Measurements from ENCODE around the gene FLYWCH1. TPM values are rescaled to one million over a fixed set of nuclear protein-coding genes. Genes with fewer than 3 reads are reported as not detected.
"Not testable (repeated sequence)": the region's sequence is repeated elsewhere in the genome, so short reads cannot be mapped to it uniquely, and the experiment has no call there.

The FLYWCH1 gene
- total RNA-seq, 1 experiment from 2014 or later, result 12.5 TPM

DNA sequence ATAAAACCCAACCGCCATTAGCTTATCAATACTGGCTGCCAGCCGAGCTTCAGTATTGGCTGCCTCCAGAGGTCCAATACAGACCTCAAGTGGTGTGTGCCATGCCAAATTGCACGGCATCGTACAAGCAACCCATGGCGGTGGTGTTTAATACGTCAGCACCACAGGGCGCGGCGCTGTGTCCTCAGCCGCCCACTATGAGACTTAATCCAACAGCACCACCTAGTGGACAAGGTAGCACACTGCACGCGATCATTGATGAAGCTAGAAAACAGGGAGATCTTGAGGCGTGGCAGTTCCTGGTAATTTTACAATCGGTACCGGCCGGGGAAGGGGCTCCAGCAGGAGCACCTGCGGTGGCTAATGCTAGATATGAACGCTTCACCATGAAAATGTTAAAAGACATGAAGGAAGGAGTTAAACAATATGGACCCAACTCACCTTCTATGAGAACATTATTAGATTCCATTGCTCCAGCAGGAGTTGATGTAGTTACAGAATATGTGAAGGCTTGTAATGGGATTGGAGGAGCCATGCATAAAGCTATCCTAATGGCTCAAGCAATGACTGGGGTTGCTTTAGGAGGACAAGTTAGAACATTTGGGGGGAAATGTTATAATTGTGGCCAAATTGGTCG lies 15.4 kb downstream of the FLYWCH1 start:
- Histone ChIP-seq H4K5ac (ENCODE audit: insufficient read length, low read depth, low read length) (no peak overlapping the region), H3K14ac (ENCODE audit: insufficient read depth, low read length) (no peak overlapping the region), H3K27me3 (ENCODE audit: insufficient read depth, low read length) (no peaks in the 10 kb centered on the region), H3K23me2 (ENCODE audit: insufficient read length, low read depth, low read length, poor library complexity, severe bottlenecking) (peaks cover 5% of the 10 kb centered on the region), H4K20me1 (ENCODE audit: control insufficient read depth, insufficient read depth, insufficient read length) (no peaks in the 10 kb centered on the region), H3K4me2 (ENCODE audit: insufficient read depth, insufficient read length, low read length) (no peak overlapping the region), H3K9me3 (ENCODE audit: control insufficient read depth, low read depth, low read length) (no peaks in the 10 kb centered on the region), H3K27ac (ENCODE audit: insufficient read length, low read depth, low read length) (no peak overlapping the region), H2AK5ac (ENCODE audit: insufficient read length, low read length) (no peak overlapping the region), H3K18ac (ENCODE audit: insufficient read length, low read depth, low read length) (no peak overlapping the region), H3K9ac (ENCODE audit: extremely low read depth, insufficient read length, low read length) (no peak overlapping the region), H2BK20ac (ENCODE audit: low read depth, low read length, poor library complexity, severe bottlenecking) (no peak overlapping the region), H3K23ac (ENCODE audit: insufficient read length, low read depth, low read length) (no peak overlapping the region), H2AFZ (ENCODE audit: low read length) (no peak overlapping the region), H2BK5ac (ENCODE audit: insufficient read length, low read length) (no peak overlapping the region), H3K79me2 (ENCODE audit: insufficient read depth, low read length) (no peaks in the 10 kb centered on the region), H3K56ac (ENCODE audit: insufficient read length, low read depth, low read length) (no peak overlapping the region), H3K79me1 (ENCODE audit: insufficient read depth, low read depth, low read length, poor library complexity, severe bottlenecking) (no peaks in the 10 kb centered on the region), H3K4ac (ENCODE audit: low read depth, low read length) (no peak overlapping the region), H2BK120ac (ENCODE audit: low read depth, low read length, poor library complexity, severe bottlenecking) (no peak overlapping the region), H4K91ac (ENCODE audit: insufficient read length, low read depth, low read length) (no peak overlapping the region), H2BK12ac (ENCODE audit: insufficient read length, low read depth, low read length) (no peak overlapping the region), H4K8ac (replicated peaks; ENCODE audit: insufficient read length, low read depth, low read length) (no peak overlapping the region), H2BK15ac (ENCODE audit: low read depth, low read length) (no peak overlapping the region), H3K4me1 (ENCODE audit: insufficient read depth, low read length) (no peaks in the 10 kb centered on the region), H3T11ph (ENCODE audit: low read length) (no peak overlapping the region)
- TF ChIP-seq, protein P1, sequence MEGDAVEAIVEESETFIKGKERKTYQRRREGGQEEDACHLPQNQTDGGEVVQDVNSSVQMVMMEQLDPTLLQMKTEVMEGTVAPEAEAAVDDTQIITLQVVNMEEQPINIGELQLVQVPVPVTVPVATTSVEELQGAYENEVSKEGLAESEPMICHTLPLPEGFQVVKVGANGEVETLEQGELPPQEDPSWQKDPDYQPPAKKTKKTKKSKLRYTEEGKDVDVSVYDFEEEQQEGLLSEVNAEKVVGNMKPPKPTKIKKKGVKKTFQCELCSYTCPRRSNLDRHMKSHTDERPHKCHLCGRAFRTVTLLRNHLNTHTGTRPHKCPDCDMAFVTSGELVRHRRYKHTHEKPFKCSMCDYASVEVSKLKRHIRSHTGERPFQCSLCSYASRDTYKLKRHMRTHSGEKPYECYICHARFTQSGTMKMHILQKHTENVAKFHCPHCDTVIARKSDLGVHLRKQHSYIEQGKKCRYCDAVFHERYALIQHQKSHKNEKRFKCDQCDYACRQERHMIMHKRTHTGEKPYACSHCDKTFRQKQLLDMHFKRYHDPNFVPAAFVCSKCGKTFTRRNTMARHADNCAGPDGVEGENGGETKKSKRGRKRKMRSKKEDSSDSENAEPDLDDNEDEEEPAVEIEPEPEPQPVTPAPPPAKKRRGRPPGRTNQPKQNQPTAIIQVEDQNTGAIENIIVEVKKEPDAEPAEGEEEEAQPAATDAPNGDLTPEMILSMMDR (conservative IDR thresholded peaks at IDR 0.05), result peak; percentile 98
- peak; percentile 87 for DNase-seq
- no CpG with 5 or more reads among the region's 19 CpGs for WGBS (ENCODE audit: extremely low coverage, insufficient read length, low lambda C conversion rate)
- H3K4me1 Mint-ChIP-seq, result peaks cover 28 to 30% of the 10 kb centered on the region in 2 experiments
- H3K9me3 Mint-ChIP-seq, result peaks cover 10 to 11% of the 10 kb centered on the region in 2 experiments
- H3K4me3 Mint-ChIP-seq, result peak overlapping the region in 1 of 2 experiments; percentile 3; a peak in 1 of 5 replicates
- peaks cover 6% of the 10 kb centered on the region for H3K27me3 Mint-ChIP-seq (ENCODE audit: low read depth)
- H3K36me3 Mint-ChIP-seq (ENCODE audit: insufficient read depth in 1 of 3, low read depth in 3 of 3), result peaks cover 10 to 16% (median 12%) of the 10 kb centered on the region in 3 experiments
- peak overlapping the region in 1 of 3 experiments; percentile 37; a peak in 1 of 7 replicates for H3K27ac Mint-ChIP-seq

DNA sequence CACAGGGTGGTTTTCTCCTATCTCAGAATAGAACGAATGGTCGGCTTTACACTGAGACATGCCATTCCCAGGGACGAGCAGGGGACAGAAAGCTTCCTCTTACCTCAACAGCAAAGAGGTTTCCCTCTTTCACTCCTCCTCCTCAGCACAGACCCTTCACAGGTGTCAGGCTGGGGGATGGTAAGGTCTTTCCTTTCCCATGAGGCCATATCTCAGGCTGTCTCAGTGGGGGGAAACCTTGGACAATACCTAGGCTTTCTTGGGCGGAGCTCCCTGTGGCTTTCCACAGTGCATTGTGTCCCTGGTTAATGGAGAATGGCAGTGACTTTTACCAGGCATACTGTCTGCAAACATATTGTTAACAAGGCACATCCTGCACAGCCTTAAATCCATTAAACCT lies 16.4 kb downstream of the FLYWCH1 start:
- H2AK5ac ChIP-seq (ENCODE audit: insufficient read length, low read length); H3K23ac ChIP-seq (ENCODE audit: insufficient read length, low read depth, low read length); H3T11ph ChIP-seq (ENCODE audit: low read length); H3K14ac ChIP-seq (ENCODE audit: insufficient read depth, low read length); H3K4me2 ChIP-seq (ENCODE audit: insufficient read depth, insufficient read length, low read length); H2BK5ac ChIP-seq (ENCODE audit: insufficient read length, low read length); H3K27ac ChIP-seq (ENCODE audit: insufficient read length, low read depth, low read length); H3K4ac ChIP-seq (ENCODE audit: low read depth, low read length); H3K4me3 Mint-ChIP-seq; H2BK12ac ChIP-seq (ENCODE audit: insufficient read length, low read depth, low read length); H3K9ac ChIP-seq (ENCODE audit: extremely low read depth, insufficient read length, low read length); H2BK120ac ChIP-seq (ENCODE audit: low read depth, low read length, poor library complexity, severe bottlenecking); H3K56ac ChIP-seq (ENCODE audit: insufficient read length, low read depth, low read length); H4K91ac ChIP-seq (ENCODE audit: insufficient read length, low read depth, low read length); H3K23me2 ChIP-seq (ENCODE audit: insufficient read length, low read depth, low read length, poor library complexity, severe bottlenecking); H3K9me3 ChIP-seq (ENCODE audit: control insufficient read depth, low read depth, low read length); H4K8ac ChIP-seq (replicated peaks; ENCODE audit: insufficient read length, low read depth, low read length); H3K79me2 ChIP-seq (ENCODE audit: insufficient read depth, low read length); H3K4me1 ChIP-seq (ENCODE audit: insufficient read depth, low read length); H4K5ac ChIP-seq (ENCODE audit: insufficient read length, low read depth, low read length); H2BK20ac ChIP-seq (ENCODE audit: low read depth, low read length, poor library complexity, severe bottlenecking); H3K79me1 ChIP-seq (ENCODE audit: insufficient read depth, low read depth, low read length, poor library complexity, severe bottlenecking); H2BK15ac ChIP-seq (ENCODE audit: low read depth, low read length); H4K20me1 ChIP-seq (ENCODE audit: control insufficient read depth, insufficient read depth, insufficient read length); DNase-seq; H3K27me3 ChIP-seq (ENCODE audit: insufficient read depth, low read length); H3K18ac ChIP-seq (ENCODE audit: insufficient read length, low read depth, low read length); H3K27me3 Mint-ChIP-seq (ENCODE audit: low read depth); H2AFZ ChIP-seq (ENCODE audit: low read length): not testable (repeated sequence)
- H3K36me3 Mint-ChIP-seq (ENCODE audit: insufficient read depth in 1 of 3, low read depth in 3 of 3), result peaks cover 9 to 12% (median 10%) of the 10 kb centered on the region in 3 experiments; a peak in 6 of 7 replicates
- H3K27ac Mint-ChIP-seq, result peak overlapping the region in 1 of 3 experiments; percentile 88; a peak in 3 of 7 replicates
- WGBS (ENCODE audit: extremely low coverage, insufficient read length, low lambda C conversion rate), result no CpG with 5 or more reads among the region's 4 CpGs
- peaks cover 28 to 30% of the 10 kb centered on the region in 2 experiments for H3K4me1 Mint-ChIP-seq
- H3K9me3 Mint-ChIP-seq, result peaks cover 10 to 11% of the 10 kb centered on the region in 2 experiments

All from H9 (cell line).